Measurements from ENCODE around the gene LPP.

Gene LPP

DNA sequence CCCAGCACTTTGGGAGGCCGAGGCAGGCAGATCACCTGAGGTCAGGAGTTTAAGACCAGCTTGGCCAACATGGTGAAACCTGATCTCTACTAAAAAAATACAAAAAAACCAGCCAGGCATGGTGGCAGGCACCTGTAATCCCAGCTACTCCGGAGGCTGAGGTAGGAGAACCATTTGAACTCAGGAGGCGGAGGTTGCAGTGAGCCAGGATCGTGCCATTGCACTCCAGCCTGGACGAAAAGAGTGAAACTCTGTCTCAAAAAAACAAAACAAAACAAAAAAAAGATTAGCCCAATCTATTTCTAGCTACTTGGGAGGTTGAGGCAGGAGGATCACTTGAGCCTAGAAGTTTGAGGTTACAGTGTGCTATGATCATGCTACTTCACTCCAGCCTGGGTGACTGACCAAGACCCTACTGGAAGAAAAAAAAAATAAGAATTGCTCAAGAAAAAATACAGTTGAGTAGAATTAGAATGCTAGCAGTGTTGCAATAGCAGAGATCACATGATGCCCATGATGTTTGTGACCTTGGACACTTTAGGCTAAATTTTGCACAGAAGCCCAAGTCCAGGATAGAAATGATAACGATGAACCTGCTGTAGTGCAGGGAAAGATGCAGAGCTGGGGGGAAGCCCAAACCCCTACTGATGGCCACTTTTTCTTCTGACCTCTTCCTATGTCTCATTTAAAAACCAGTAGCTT, 162.2 kb downstream of the LPP start:
- no peak overlapping the region for H3K4me2 ChIP-seq (ENCODE audit: low read depth, low read length)
- no peak overlapping the region for H3K9ac ChIP-seq (ENCODE audit: low read length)
- no peak for DNase-seq
- peaks cover 17% of the 10 kb centered on the region for H3K27me3 ChIP-seq (replicated peaks; ENCODE audit: insufficient read depth, low read length)
- no peaks in the 10 kb centered on the region for H3K36me3 ChIP-seq (replicated peaks; ENCODE audit: insufficient read depth, low read length)
- no peak overlapping the region for H3K27ac ChIP-seq (ENCODE audit: low read length)
- H4K20me1 ChIP-seq (ENCODE audit: insufficient read depth, low read length) = no peaks in the 10 kb centered on the region
- H3K4me3 ChIP-seq (ENCODE audit: low read length) = no peak overlapping the region
- H3F3A ChIP-seq (ENCODE audit: insufficient read depth, low read length) = no peaks in the 10 kb centered on the region
- no peak overlapping the region for H2AFZ ChIP-seq (ENCODE audit: low read length)
- no peaks in the 10 kb centered on the region for H3K79me2 ChIP-seq (ENCODE audit: low read length)
- TF ChIP-seq EZH2 (optimal IDR thresholded peaks at IDR 0.05; ENCODE audit: low read depth, low read length) (no peak), EZH2phosphoT487 (IDR thresholded peaks at IDR 0.05; ENCODE audit: low read length) (no peak)
- TF ChIP-seq, protein P1, sequence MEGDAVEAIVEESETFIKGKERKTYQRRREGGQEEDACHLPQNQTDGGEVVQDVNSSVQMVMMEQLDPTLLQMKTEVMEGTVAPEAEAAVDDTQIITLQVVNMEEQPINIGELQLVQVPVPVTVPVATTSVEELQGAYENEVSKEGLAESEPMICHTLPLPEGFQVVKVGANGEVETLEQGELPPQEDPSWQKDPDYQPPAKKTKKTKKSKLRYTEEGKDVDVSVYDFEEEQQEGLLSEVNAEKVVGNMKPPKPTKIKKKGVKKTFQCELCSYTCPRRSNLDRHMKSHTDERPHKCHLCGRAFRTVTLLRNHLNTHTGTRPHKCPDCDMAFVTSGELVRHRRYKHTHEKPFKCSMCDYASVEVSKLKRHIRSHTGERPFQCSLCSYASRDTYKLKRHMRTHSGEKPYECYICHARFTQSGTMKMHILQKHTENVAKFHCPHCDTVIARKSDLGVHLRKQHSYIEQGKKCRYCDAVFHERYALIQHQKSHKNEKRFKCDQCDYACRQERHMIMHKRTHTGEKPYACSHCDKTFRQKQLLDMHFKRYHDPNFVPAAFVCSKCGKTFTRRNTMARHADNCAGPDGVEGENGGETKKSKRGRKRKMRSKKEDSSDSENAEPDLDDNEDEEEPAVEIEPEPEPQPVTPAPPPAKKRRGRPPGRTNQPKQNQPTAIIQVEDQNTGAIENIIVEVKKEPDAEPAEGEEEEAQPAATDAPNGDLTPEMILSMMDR (IDR thresholded peaks at IDR 0.05; ENCODE audit: low read length) = no peak
- H3K9me2 ChIP-seq (replicated peaks; ENCODE audit: insufficient read depth, low read length) = no peaks in the 10 kb centered on the region
- H3K9me3 ChIP-seq (replicated peaks; ENCODE audit: insufficient read depth, low read length) = no peaks in the 10 kb centered on the region
- H3K4me1 ChIP-seq (ENCODE audit: low read length) = no peaks in the 10 kb centered on the region

DNA sequence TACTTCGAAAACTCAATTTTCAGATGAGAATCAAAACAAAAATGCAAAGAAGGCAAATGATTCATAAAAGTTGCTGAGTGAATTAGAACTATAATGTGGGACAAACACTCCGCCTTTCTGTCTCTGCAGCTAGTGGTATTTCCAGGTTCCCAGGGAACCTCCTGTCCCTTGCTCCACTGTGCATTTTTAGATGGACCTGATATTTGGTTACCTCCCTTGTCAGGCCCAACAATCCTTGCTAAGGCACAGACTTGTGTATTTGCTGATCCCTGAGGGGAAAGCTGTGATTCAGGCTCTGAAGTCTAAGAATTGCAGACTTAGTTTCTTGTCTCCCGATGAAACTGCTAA, 162.7 kb downstream of the LPP start:
- H3K4me2 ChIP-seq (ENCODE audit: low read depth, low read length) = no peak overlapping the region
- H3K4me1 ChIP-seq (ENCODE audit: low read length) = no peaks in the 10 kb centered on the region
- TF ChIP-seq, protein P1 (IDR thresholded peaks at IDR 0.05; ENCODE audit: low read length) = no peak
- no peak for TF ChIP-seq EZH2phosphoT487 (IDR thresholded peaks at IDR 0.05; ENCODE audit: low read length)
- TF ChIP-seq EZH2 (optimal IDR thresholded peaks at IDR 0.05; ENCODE audit: low read depth, low read length) = no peak
- no peak overlapping the region for H3K9ac ChIP-seq (ENCODE audit: low read length)
- H4K20me1 ChIP-seq (ENCODE audit: insufficient read depth, low read length) = no peaks in the 10 kb centered on the region
- H3K79me2 ChIP-seq (ENCODE audit: low read length) = no peaks in the 10 kb centered on the region
- no peaks in the 10 kb centered on the region for H3K9me3 ChIP-seq (replicated peaks; ENCODE audit: insufficient read depth, low read length)
- no peak overlapping the region for H3K27ac ChIP-seq (ENCODE audit: low read length)
- no peak overlapping the region for H2AFZ ChIP-seq (ENCODE audit: low read length)
- H3F3A ChIP-seq (ENCODE audit: insufficient read depth, low read length) = no peaks in the 10 kb centered on the region
- H3K4me3 ChIP-seq (ENCODE audit: low read length) = no peak overlapping the region
- no peak for DNase-seq
- no peaks in the 10 kb centered on the region for H3K36me3 ChIP-seq (replicated peaks; ENCODE audit: insufficient read depth, low read length)
- peaks cover 12% of the 10 kb centered on the region for H3K27me3 ChIP-seq (replicated peaks; ENCODE audit: insufficient read depth, low read length)
- H3K9me2 ChIP-seq (replicated peaks; ENCODE audit: insufficient read depth, low read length) = no peaks in the 10 kb centered on the region

DNA sequence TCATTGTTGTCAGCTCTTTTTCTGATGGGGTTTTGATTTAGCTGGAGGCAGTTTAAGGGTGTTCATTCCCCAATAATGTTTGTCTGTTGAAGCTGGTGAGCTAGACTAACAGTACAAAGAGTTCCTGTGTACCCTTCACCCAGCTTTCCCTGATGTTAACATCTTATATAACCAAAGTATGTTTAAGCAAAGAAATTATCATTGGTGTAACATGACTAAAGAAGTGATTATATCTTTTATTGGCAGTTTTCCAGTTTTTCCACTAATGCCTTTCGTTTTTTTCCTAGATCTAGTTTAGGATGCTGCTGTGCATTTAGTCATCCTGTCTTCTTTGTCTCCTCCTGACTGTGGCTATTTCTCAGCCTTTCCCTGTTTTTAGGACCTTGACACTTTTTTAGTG, 165.6 kb downstream of the LPP start:
- Histone ChIP-seq H3K4me2 (ENCODE audit: low read depth, low read length) (no peak overlapping the region), H4K20me1 (ENCODE audit: insufficient read depth, low read length) (no peaks in the 10 kb centered on the region)
- no peak for DNase-seq

More for the DNA sequence above, 165.6 kb downstream of the LPP start:
- Histone ChIP-seq H3K9me2 (replicated peaks; ENCODE audit: insufficient read depth, low read length) (no peaks in the 10 kb centered on the region), H3F3A (ENCODE audit: insufficient read depth, low read length) (no peaks in the 10 kb centered on the region), H3K9me3 (replicated peaks; ENCODE audit: insufficient read depth, low read length) (no peaks in the 10 kb centered on the region), H3K4me3 (ENCODE audit: low read length) (no peak overlapping the region), H3K9ac (ENCODE audit: low read length) (no peak overlapping the region), H3K79me2 (ENCODE audit: low read length) (no peaks in the 10 kb centered on the region), H2AFZ (ENCODE audit: low read length) (no peak overlapping the region), H3K27me3 (replicated peaks; ENCODE audit: insufficient read depth, low read length) (0 out of 2 replicates have a peak, but pooled peaks cover under 1% of the 10 kb centered on the region), H3K4me1 (ENCODE audit: low read length) (no peaks in the 10 kb centered on the region), H3K27ac (ENCODE audit: low read length) (no peak overlapping the region), H3K36me3 (replicated peaks; ENCODE audit: insufficient read depth, low read length) (no peaks in the 10 kb centered on the region)
- TF ChIP-seq EZH2 (optimal IDR thresholded peaks at IDR 0.05; ENCODE audit: low read depth, low read length) (no peak), EZH2phosphoT487 (IDR thresholded peaks at IDR 0.05; ENCODE audit: low read length) (no peak)
- TF ChIP-seq, protein P1 (IDR thresholded peaks at IDR 0.05; ENCODE audit: low read length) = no peak

All from MM.1S (cell line).